Smooth muscle cell (in vitro differentiated cells): ENCODE data around the gene KIF21A. TPM values are rescaled to one million over a fixed set of nuclear protein-coding genes. Genes with fewer than 3 reads are reported as not detected.

Source experiments
- DNase-seq: peaks from one replicate; lab custom pipeline; 2025; ENCODE audit not compliant: unreplicated experiment; lab: John Stamatoyannopoulos, UW
- H2AFZ ChIP-seq: fragments of 200-600 bp; sonication (generic); 2 replicates; pipeline ENCODE4 v1.6.0; 2016; ENCODE audit warnings: antibody characterized with exemption, low read depth, mild to moderate bottlenecking
- H3F3A ChIP-seq: fragments of 200-600 bp; sonication (generic); 2 replicates; pipeline ENCODE4 v1.6.0; 2017; ENCODE audit warnings: antibody characterized with exemption, low read depth
- H3K27ac ChIP-seq: fragments of 200-600 bp; sonication (generic); 2 replicates; pipeline ENCODE4 v1.5.1; 2016; ENCODE audit warnings: low read depth, mild to moderate bottlenecking
- H3K27me3 ChIP-seq: fragments of 200-600 bp; sonication (generic); 2 replicates; pipeline ENCODE4 v1.6.1; 2016; ENCODE audit warnings: low read depth, mild to moderate bottlenecking
- H3K36me3 ChIP-seq: fragments of 200-600 bp; sonication (generic); 2 replicates; pipeline ENCODE4 v1.5.1; 2016; ENCODE audit warnings: low read depth
- H3K4me1 ChIP-seq: fragments of 200-600 bp; sonication (generic); 2 replicates; pipeline ENCODE4 v1.5.1; 2016; ENCODE audit warnings: low read depth
- H3K4me2 ChIP-seq: fragments of 200-600 bp; sonication (generic); 2 replicates; pipeline ENCODE4 v1.6.0; 2016; ENCODE audit warnings: mild to moderate bottlenecking
- H3K4me3 ChIP-seq: fragments of 200-600 bp; sonication (generic); 2 replicates; pipeline ENCODE4 v1.5.1; 2016; ENCODE audit warnings: mild to moderate bottlenecking
- H3K79me2 ChIP-seq: fragments of 200-600 bp; sonication (generic); 2 replicates; pipeline ENCODE4 v1.6.0; 2016; ENCODE audit warnings: low read depth, mild to moderate bottlenecking
- H3K9ac ChIP-seq: fragments of 200-600 bp; sonication (generic); 2 replicates; pipeline ENCODE4 v1.6.0; 2016; ENCODE audit warnings: low read depth
- H3K9me3 ChIP-seq: fragments of 200-600 bp; sonication (generic); replicated peaks from 2 replicates; pipeline ENCODE4 v1.5.1; 2016; ENCODE audit warnings: low read depth
- H4K20me1 ChIP-seq: fragments of 200-600 bp; sonication (generic); 2 replicates; pipeline ENCODE4 v1.6.0; 2016; ENCODE audit warnings: low read depth
- CTCF ChIP-seq: fragments of 200-600 bp; sonication (generic); IDR thresholded peaks from 2 replicates; pipeline ENCODE4 v1.5.1; 2017; ENCODE audit warnings: borderline replicate concordance, mild to moderate bottlenecking, antibody characterized with exemption; ENCODE audit not compliant: insufficient read depth, poor library complexity, severe bottlenecking
- WGBS: methylation state at CpG from one replicate; pipeline ENCODE4 v1.1.7; 2016; ENCODE audit warnings: low lambda C conversion rate; 5-methylcytosine and 5-hydroxymethylcytosine counted together
- polyA plus RNA-seq: library from polyadenylated mRNA; unstranded; fragments of >200 nt; fragmentation: Nextera tagmentation; extraction: Ambion mirVana; gene quantifications from 2 replicates; pipeline ENCODE4 v1.2.1, GENCODE V29; 2016
- total RNA-seq: library from RNA; depleted of rRNA; stranded (reverse); fragments of >200 nt; gene quantifications from 2 replicates; pipeline ENCODE4 v1.2.3, GENCODE V29; 2014

The KIF21A gene
- total and polyA plus RNA-seq, 2 experiments from 2014 or later: 9.2 to 28.8 TPM

DNA sequence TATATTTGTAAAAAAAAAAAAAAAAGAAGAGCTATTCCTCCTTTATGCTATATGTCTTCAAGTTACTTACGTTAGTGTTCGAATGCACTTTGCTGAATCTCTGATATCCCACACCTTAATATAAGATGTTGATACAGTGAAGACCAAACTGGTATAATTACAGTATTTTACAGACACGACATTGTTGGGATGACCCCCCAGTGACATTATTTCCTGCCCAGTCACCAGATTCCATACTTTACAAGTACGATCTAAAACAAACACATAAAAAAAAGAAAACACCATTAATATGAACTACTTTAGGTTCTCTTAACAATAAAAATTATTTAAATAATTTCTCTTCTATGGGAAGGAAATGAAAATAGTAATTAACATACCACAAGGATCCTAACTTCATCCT lies 133.4 kb downstream of the KIF21A start:
- Histone ChIP-seq H3K27ac (no peak overlapping the region), H3K9me3 (no peaks in the 10 kb centered on the region), H3K4me3 (no peak overlapping the region), H3K9ac (no peak overlapping the region), H3K4me1 (no peaks in the 10 kb centered on the region), H2AFZ (no peak overlapping the region), H4K20me1 (no peaks in the 10 kb centered on the region), H3K79me2 (no peaks in the 10 kb centered on the region), H3K4me2 (no peak overlapping the region), H3F3A (no peaks in the 10 kb centered on the region), H3K27me3 (no peaks in the 10 kb centered on the region), H3K36me3 (peaks cover 7% of the 10 kb centered on the region)
- no peak for TF ChIP-seq CTCF
- DNase-seq: no peak
- WGBS: 93% methylated on average over 4 of the region's 4 CpGs

DNA sequence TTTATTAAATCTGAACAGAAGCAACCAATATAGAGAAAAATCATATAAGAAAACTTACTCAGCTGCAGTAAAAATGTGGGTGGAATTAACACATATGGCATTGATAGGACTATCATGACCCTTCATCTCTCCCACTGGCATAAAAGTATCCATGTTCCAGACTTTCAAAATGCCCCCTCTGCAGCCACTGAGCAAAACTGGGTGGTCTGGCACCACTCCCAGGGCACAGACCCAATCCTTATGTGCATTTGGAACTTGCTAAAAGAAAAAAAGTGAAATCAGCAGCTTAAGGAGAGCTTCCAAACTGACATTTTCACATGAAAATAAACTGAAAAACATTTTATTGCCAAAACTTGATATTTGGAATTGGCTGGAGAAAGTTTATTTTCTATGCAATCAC lies 141.5 kb downstream of the KIF21A start:
- no peak for TF ChIP-seq CTCF
- Histone ChIP-seq H3F3A (no peaks in the 10 kb centered on the region), H3K4me2 (no peak overlapping the region), H3K9me3 (no peaks in the 10 kb centered on the region), H4K20me1 (no peaks in the 10 kb centered on the region), H3K4me1 (no peaks in the 10 kb centered on the region), H3K27ac (no peak overlapping the region), H3K36me3 (no peaks in the 10 kb centered on the region), H3K79me2 (no peaks in the 10 kb centered on the region), H3K9ac (no peak overlapping the region), H2AFZ (no peak overlapping the region), H3K4me3 (no peak overlapping the region), H3K27me3 (no peaks in the 10 kb centered on the region)
- DNase-seq: no peak

DNA sequence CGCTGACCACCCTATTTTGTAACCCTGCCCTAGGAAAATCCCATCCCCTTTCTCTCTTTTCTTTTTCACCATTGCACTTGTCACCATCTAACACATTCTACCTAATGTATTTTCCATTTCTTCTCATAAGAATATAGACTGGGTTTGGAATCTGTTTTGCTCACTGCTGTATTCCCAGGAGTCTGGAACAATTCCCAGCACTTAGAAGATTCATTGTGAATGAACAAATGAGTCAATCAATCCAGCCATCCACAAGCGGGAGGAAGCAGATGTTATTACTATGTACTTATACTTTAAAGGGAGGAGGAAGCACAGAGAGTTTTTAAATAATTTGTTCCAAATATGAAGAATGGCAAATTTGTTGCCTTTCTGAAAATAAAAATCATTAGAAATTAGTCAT lies 142.1 kb downstream of the KIF21A start:
- 95% methylated on average over 2 of the region's 2 CpGs for WGBS
- Histone ChIP-seq H3K4me3 (no peak overlapping the region), H3K36me3 (no peaks in the 10 kb centered on the region), H3K4me2 (no peak overlapping the region), H4K20me1 (no peaks in the 10 kb centered on the region), H3K9me3 (no peaks in the 10 kb centered on the region), H3K79me2 (no peaks in the 10 kb centered on the region), H3F3A (no peaks in the 10 kb centered on the region), H3K4me1 (no peaks in the 10 kb centered on the region), H3K27ac (no peak overlapping the region), H2AFZ (no peak overlapping the region), H3K9ac (no peak overlapping the region), H3K27me3 (no peaks in the 10 kb centered on the region)
- TF ChIP-seq CTCF: no peak
- no peak for DNase-seq

DNA sequence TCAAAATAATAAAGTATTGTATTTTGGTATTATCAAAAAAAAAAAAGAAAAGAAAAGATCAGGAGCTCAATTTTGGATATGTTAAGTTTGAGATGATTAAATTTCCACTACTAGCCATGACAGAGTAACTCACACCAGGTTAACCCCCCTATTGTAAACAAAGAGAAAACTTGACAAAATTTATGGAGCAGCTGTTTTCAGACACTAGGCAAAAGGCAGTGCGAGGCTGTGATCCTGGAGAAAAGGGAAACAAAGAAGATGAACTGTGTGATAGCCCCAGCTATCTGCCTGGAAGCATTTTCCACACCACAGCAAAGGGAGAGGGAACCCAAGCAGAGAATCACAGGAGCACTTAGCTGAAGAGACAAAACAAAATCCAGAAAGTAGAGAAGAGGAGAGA lies 145.0 kb downstream of the KIF21A start:
- Histone ChIP-seq H3K79me2 (no peaks in the 10 kb centered on the region), H3K27me3 (no peaks in the 10 kb centered on the region), H3K4me3 (no peak overlapping the region), H3K4me2 (no peak overlapping the region), H3K27ac (no peak overlapping the region), H3F3A (no peaks in the 10 kb centered on the region), H3K9ac (no peak overlapping the region), H2AFZ (no peak overlapping the region), H3K36me3 (no peaks in the 10 kb centered on the region), H3K9me3 (no peaks in the 10 kb centered on the region), H4K20me1 (no peaks in the 10 kb centered on the region), H3K4me1 (no peaks in the 10 kb centered on the region)
- no peak for DNase-seq
- no peak for TF ChIP-seq CTCF
- 54% methylated on average over 1 of the region's 1 CpG for WGBS
